NB4 (cell line): ENCODE measurements around the gene THAP3.
A peak's percentile ranks its signal among the peaks of the same experiment; 100 is the strongest.
"Not testable (repeated sequence)": the region's sequence is repeated elsewhere in the genome, so short reads cannot be mapped to it uniquely, and the experiment has no call there.

Experiments used
- DNase-seq: peaks from one replicate; pipeline ENCODE4 v3.0.0; 2010; ENCODE audit warnings: low read depth
- H3K4me3 ChIP-seq: one replicate; pipeline ENCODE4 v1.5.1; 2011; ENCODE audit warnings: mild to moderate bottlenecking, low read depth, low read length, moderate library complexity
- MAX ChIP-seq: IDR thresholded peaks from 2 replicates; pipeline ENCODE4 v1.6.1; 2011; ENCODE audit warnings: low read depth, low read length
- MYC ChIP-seq: IDR thresholded peaks from 2 replicates; pipeline ENCODE4 v1.6.1; 2011; ENCODE audit warnings: low read depth, low read length
- POLR2A ChIP-seq: IDR thresholded peaks from 2 replicates; pipeline ENCODE4 v1.6.1; 2011; ENCODE audit warnings: mild to moderate bottlenecking; ENCODE audit not compliant: insufficient read length; ENCODE audit errors: extremely low read depth
- TF ChIP-seq, protein P1 (sequence below): IDR thresholded peaks from one replicate; pipeline ENCODE4 v1.5.1; 2012; ENCODE audit warnings: low read depth, low read length

Gene THAP3

GRCh38 chr1:6634371-6635052, 9.8 kb downstream of the THAP3 start:
- peak; percentile 52 for DNase-seq
- TF ChIP-seq POLR2A = no peak
- TF ChIP-seq, protein P1, sequence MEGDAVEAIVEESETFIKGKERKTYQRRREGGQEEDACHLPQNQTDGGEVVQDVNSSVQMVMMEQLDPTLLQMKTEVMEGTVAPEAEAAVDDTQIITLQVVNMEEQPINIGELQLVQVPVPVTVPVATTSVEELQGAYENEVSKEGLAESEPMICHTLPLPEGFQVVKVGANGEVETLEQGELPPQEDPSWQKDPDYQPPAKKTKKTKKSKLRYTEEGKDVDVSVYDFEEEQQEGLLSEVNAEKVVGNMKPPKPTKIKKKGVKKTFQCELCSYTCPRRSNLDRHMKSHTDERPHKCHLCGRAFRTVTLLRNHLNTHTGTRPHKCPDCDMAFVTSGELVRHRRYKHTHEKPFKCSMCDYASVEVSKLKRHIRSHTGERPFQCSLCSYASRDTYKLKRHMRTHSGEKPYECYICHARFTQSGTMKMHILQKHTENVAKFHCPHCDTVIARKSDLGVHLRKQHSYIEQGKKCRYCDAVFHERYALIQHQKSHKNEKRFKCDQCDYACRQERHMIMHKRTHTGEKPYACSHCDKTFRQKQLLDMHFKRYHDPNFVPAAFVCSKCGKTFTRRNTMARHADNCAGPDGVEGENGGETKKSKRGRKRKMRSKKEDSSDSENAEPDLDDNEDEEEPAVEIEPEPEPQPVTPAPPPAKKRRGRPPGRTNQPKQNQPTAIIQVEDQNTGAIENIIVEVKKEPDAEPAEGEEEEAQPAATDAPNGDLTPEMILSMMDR = peak; percentile 47
- H3K4me3 ChIP-seq = no peak overlapping the region

DNA sequence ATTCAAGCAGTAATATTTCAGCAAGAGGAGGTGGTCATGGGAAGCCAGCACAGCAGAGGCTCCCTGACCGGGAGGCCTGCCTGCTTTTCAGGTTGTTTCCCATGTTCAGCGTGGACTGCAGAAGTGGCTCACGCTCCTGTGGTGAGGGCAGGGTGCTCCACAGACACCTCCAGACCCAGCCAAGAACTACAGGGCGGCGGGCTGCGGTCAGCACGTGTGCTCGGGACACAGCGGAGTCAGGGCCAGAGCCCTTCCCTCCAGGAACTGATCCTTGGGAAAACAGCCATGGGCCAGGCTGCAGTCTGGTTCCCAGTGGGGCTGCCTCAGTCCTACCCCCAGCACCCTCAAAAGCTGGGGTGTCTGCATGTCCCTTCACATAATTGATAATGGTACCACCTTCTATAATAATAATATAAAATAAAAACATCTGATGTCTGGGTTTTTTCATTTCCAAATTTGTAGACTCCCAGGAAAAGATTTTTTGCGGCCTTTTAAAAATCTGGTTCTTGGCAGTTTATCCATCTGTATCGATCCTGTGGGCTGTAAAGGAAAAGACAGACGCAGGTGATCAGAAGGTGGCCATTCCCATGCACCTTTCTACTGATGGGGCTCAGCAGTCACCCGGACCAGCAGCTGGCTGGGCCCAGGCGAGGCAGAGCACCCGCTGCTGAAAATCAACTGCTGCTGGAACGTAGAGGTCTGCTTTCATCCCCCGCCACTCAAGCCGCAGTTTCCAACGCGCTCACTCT, 10.7 kb downstream of the THAP3 start:
- DNase-seq = no peak
- TF ChIP-seq, protein P1 = no peak
- TF ChIP-seq MYC = no peak
- TF ChIP-seq POLR2A = no peak
- no peak for TF ChIP-seq MAX
- H3K4me3 ChIP-seq = no peak overlapping the region

DNA sequence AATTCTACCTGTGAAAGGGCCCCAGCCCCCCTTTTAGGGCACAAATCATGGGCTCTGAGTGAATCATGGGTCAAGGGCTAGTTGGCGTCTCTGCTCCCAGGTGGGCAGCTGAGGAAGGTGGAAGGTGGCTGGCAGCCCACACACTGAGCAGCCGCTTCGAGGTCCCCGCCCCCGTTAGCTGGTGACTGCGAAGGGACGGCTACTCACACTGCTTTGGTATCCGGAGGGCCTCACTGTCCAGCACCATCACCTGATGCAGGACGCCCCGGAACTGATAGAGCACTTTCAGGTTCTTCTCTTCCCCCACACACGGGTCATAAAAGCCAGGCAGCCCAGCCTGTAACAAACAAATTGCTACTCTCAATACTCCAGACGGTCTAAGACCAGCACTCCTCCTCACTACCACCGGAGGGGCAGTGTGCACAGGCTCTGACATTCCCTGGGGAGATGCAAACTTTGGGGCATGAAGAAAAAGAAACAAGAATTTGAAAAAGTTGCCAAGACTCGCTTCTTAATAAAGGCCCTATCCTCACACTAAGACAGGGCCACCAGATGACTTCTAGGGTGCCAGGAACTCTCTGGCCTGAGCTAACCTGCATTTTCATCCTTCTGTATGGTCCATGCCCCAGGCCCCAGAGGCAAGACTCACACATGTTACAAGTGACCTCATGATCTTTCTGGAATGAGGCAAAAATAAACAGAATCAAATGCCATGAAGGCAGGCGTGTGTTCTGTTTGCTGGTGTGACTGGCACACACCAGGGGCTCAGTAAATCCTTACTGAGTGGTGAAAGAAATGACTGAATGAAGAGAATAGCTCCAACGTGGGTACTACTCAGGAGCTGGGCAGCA, 11.5 kb downstream of the THAP3 start:
- H3K4me3 ChIP-seq = no peak overlapping the region
- DNase-seq = peak; percentile 30

GRCh38 chr1:6636778-6637177, 12.1 kb downstream of the THAP3 start:
- not testable (repeated sequence) for H3K4me3 ChIP-seq, DNase-seq

More for the DNA sequence above, 11.5 kb downstream of the THAP3 start:
- TF ChIP-seq MYC (no peak), POLR2A (no peak), MAX (no peak)
- TF ChIP-seq, protein P1 = no peak

GRCh38 chr1:6637770-6638169, 13.1 kb downstream of the THAP3 start:
- TF ChIP-seq, protein P1 = no peak
- TF ChIP-seq POLR2A (no peak), MYC (no peak), MAX (no peak)

DNA sequence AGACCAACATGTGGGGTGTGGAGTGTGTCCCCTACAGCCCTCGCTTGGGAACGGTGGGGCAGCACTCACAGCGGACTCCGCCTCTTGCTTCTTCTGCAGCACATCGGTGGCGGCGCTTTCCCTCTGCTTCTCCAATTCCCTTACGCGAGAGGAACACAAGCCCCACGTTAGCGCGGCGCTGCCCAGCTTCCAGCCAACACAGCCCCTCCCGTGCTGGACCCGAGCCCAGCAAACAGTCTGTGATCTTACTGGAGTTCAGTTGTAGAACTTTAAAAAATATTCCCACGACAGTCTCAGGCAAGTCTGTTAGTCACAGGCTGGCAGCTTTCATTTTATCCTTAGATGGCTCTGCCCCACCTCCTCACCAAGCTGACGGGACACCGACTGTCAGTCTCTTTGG, 13.6 kb downstream of the THAP3 start:
- H3K4me3 ChIP-seq = no peak overlapping the region
- no peak for DNase-seq
- TF ChIP-seq POLR2A = no peak
- TF ChIP-seq, protein P1 = no peak
- TF ChIP-seq MAX = no peak
- no peak for TF ChIP-seq MYC

More at GRCh38 chr1:6637770-6638169, 13.1 kb downstream of the THAP3 start:
- DNase-seq = no peak
- H3K4me3 ChIP-seq = no peak overlapping the region

DNA sequence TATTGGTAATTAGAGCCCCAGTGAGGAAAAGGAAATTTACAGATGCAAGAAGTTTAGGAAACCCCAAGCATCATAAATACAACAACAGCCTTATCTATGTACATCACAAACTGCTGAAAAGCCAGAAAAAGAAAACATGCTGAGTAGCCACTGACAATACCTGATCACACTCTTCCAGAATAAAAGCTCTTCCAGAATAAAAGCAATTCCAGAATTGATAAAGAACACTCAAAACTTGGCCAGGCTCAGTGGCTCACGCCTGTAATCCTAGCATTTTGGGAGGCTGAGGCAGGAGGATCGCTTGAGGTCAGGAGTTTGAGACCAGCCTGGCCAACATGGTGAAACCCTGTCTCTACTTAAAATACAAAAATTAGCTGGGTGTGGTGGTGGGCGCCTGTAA, 16.2 kb downstream of the THAP3 start:
- not testable (repeated sequence) for DNase-seq, H3K4me3 ChIP-seq
